ENCODE measurements around the gene GBE1.

Gene GBE1

GRCh38 chr3:81462921-81463320 is 298.5 kb downstream of the GBE1 start:
- DNase-seq = no peak

- DNase-seq = no peak
These were observed 301.7 kb downstream of the GBE1 start for GRCh38 chr3:81459733-81460132.

GRCh38 chr3:81452418-81452817 is 309.0 kb downstream of the GBE1 start:
- no peak for DNase-seq

GRCh38 chr3:81451611-81452010 is 309.8 kb downstream of the GBE1 start:
- no peak for DNase-seq

- DNase-seq = no peak
These were observed 310.3 kb downstream of the GBE1 start for GRCh38 chr3:81451140-81451539.

GRCh38 chr3:81446806-81447205 is 314.6 kb downstream of the GBE1 start:
- DNase-seq = no peak

GRCh38 chr3:81445712-81446111 is 315.7 kb downstream of the GBE1 start:
- no peak for DNase-seq

- no peak for DNase-seq
These were observed 316.5 kb downstream of the GBE1 start for GRCh38 chr3:81444817-81445460.

GRCh38 chr3:81443958-81444357 is 317.5 kb downstream of the GBE1 start:
- no peak for DNase-seq

- DNase-seq = no peak
These were observed 318.0 kb downstream of the GBE1 start for GRCh38 chr3:81443457-81443782.

- DNase-seq = no peak
These were observed 318.5 kb downstream of the GBE1 start for GRCh38 chr3:81442758-81443456.

- no peak for DNase-seq
These were observed 320.8 kb downstream of the GBE1 start for GRCh38 chr3:81440661-81441060.
